GM21526 (cell line): ENCODE data around the gene GRIK5.
"Not testable (repeated sequence)": the region's sequence is repeated elsewhere in the genome, so short reads cannot be mapped to it uniquely, and the experiment has no call there.

ENCODE experiments used
- ATAC-seq: cut with Tn5 transposase; IDR thresholded peaks from one replicate; pipeline ENCODE4 v1.9.1; 2021; ENCODE audit warnings: moderate library complexity; ENCODE audit not compliant: unreplicated experiment, low FRiP score

The GRIK5 gene

GRCh38 chr19:42021185-42021584 is 48.8 kb downstream of the GRIK5 start:
- ATAC-seq, result no peak

- no peak for ATAC-seq
These were observed 51.4 kb downstream of the GRIK5 start for GRCh38 chr19:42018503-42019193.

- ATAC-seq, result no peak
These were observed 53.0 kb downstream of the GRIK5 start for GRCh38 chr19:42017040-42017439.

- ATAC-seq, result not testable (repeated sequence)
These were observed 57.3 kb downstream of the GRIK5 start for GRCh38 chr19:42012747-42013146.

- ATAC-seq, result no peak
These were observed 59.5 kb downstream of the GRIK5 start for GRCh38 chr19:42010245-42011126.

- no peak for ATAC-seq
These were observed 63.4 kb downstream of the GRIK5 start for GRCh38 chr19:42006569-42006968.

- no peak for ATAC-seq
These were observed 64.5 kb downstream of the GRIK5 start for GRCh38 chr19:42005504-42005903.

- no peak for ATAC-seq
These were observed 66.3 kb downstream of the GRIK5 start for GRCh38 chr19:42003506-42004294.

- ATAC-seq, result no peak
These were observed 70.2 kb downstream of the GRIK5 start for GRCh38 chr19:41999878-42000208.

- ATAC-seq, result no peak
These were observed 70.7 kb downstream of the GRIK5 start for GRCh38 chr19:41999071-41999877.

GRCh38 chr19:41998246-41999020 is 71.6 kb downstream of the GRIK5 start:
- ATAC-seq, result no peak

- ATAC-seq, result no peak
These were observed 72.2 kb downstream of the GRIK5 start for GRCh38 chr19:41997851-41998229.

- ATAC-seq, result no peak
These were observed 72.7 kb downstream of the GRIK5 start for GRCh38 chr19:41997121-41997850.

- ATAC-seq, result no peak
These were observed 73.8 kb downstream of the GRIK5 start for GRCh38 chr19:41995959-41996797.

- no peak for ATAC-seq
These were observed 74.7 kb downstream of the GRIK5 start for GRCh38 chr19:41994994-41995958.

- no peak for ATAC-seq
These were observed 75.5 kb downstream of the GRIK5 start for GRCh38 chr19:41994521-41994971.
